IPS DF 4.7 (cell line): ENCODE measurements around the gene IPP.
A peak's percentile ranks its signal among the peaks of the same experiment; 100 is the strongest.
"Not testable (repeated sequence)": the region's sequence is repeated elsewhere in the genome, so short reads cannot be mapped to it uniquely, and the experiment has no call there.

ENCODE experiments used
- DNase-seq: peaks from one replicate; pipeline ENCODE4 v3.0.0-alpha.2; 2013; ENCODE audit warnings: low spot score; ENCODE audit errors: extremely low read depth

The IPP gene

DNA sequence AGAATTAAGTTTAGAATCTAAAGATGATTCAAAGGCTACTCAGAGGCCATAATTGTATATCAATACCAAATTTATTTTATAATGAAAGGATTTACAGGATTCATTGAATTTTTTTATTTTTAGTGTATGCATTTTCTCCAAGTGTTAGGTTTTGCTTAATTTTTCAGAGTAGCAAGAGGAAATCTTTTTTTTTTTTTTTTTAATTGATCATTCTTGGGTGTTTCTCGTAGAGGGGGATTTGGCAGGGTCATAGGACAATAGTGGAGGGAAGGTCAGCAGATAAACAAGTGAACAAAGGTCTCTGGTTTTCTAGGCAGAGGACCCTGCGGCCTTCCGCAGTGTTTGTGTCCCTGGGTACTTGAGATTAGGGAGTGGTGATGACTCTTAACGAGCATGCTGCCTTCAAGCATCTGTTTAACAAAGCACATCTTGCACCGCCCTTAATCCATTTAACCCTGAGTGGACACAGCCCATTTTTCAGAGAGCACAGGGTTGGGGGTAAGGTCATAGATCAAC is 10.8 kb downstream of the IPP start:
- DNase-seq = not testable (repeated sequence)

- DNase-seq = no peak
These were observed 11.3 kb downstream of the IPP start for GRCh38 chr1:45739137-45739536.

DNA sequence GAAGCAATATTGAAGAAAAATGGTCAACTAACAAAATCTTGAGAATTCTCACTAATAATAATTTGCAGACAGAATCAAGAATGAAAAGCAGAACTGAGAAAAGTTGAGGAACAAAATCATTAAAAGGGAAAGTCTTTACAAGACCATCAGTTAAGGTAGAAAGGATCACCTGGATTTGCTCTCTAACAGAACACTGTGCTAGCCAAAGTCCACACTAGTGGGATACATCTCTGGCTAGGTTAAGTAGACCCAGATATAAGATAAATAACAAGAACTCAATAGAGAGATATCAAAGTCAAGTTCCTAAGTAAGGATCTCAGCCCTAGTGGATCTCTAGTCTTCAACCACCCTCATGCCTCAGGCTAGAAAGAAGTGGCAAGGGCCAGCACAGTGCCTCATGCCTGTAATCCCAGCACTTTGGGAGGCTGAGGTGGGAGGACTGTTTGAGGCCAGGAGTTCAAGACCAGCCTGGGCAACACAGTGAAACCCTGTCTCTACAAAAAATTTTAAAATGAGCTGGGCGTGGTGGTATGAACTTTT is 19.6 kb downstream of the IPP start:
- DNase-seq = no peak

DNA sequence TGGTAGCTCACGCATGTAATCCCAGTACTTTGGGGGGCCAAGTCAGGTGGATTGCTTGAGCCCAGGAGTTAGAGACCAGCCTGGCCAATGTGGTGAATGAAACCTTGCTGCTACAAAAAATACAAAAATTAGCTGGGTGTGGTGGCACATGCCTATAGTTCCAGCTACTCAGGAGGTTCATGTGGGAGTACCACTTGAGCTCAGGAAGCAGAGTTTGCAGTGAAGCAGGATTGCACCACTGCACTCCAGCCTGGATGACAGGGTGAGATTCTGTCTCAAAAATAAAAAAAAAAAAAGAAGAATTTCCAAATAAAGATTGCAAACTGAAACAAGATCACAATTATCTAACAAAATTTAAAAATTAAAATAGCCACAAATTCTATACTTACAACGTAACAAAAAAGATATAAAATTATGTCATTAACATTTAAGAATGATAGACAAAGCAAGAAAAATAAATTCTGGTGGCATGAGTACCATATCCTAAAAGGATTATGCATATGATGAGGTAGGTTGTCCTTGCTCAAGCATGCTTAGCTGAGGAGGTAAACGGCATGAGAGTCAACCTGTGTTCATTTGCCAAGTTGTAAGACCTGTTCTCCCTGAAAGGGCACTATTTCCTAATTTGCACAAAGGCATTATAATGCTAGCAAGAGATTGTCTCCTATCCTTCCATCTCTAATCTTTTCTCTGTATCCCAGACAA is 20.2 kb downstream of the IPP start:
- peak; percentile 14 for DNase-seq

- not testable (repeated sequence) for DNase-seq
These were observed 24.4 kb downstream of the IPP start for GRCh38 chr1:45726007-45726406.

- DNase-seq = no peak
These were observed 27.1 kb downstream of the IPP start for GRCh38 chr1:45723248-45723930.

GRCh38 chr1:45722809-45723208 is 27.6 kb downstream of the IPP start:
- no peak for DNase-seq

DNA sequence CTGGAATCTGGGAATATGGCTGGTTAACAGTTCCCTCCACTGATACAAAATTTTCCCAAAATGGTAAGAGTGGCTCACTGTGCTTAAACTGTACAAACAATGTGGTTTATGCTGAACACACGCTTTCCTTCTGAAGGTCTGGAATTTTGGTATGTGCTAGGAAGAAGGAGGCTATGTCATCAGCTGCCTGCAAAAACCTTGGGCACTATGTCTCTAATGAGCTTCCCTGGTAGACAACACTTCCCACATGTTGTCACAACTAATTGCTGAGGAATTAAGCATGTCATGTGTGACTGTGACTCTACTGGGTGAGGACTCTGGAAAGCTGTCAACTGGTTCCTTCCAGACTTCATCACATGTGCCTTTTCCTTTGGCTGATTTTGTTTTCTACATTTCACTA is 29.2 kb downstream of the IPP start:
- no peak for DNase-seq

GRCh38 chr1:45718289-45718688 is 32.2 kb downstream of the IPP start:
- no peak for DNase-seq

GRCh38 chr1:45717386-45717785 is 33.1 kb downstream of the IPP start:
- not testable (repeated sequence) for DNase-seq

DNA sequence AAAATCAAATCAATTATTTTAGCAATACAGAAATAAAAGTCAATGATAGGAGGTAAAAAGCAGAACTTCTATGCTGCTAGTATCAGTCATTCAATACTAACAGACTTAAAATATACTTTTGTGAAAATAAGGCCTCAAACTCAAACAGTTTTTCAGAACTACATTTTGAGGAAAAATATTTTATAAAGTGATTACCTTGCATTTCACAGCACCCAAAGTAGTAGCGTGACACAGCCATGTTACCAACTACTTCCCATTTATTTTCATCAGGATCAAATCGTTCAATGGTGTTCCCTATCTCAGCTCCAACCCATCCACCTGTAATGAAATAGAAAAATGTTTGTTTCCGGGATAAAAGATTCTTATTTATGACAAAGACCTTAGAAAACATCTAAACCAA is 33.8 kb downstream of the IPP start:
- DNase-seq = no peak

DNA sequence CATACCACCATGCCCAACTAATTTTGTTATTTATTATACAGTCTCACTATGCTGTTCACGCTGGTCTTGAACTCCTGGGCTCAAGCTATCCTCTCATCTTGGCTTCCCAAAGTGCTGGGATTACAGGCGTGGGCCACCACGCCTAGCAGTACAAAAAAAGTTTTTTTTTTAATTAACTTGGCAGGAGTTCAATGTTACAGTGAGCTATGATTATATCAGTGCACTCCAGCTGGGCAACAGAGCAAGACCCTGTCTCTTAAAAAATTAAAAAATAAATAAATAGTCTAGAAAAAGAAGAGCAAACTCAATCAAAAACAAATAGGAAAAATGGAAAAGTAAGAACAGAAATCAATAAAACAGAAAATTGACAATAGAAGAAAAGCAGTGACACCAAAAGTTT is 36.7 kb downstream of the IPP start:
- DNase-seq = no peak

- DNase-seq = no peak
These were observed 45.8 kb downstream of the IPP start for GRCh38 chr1:45704637-45705036.

DNA sequence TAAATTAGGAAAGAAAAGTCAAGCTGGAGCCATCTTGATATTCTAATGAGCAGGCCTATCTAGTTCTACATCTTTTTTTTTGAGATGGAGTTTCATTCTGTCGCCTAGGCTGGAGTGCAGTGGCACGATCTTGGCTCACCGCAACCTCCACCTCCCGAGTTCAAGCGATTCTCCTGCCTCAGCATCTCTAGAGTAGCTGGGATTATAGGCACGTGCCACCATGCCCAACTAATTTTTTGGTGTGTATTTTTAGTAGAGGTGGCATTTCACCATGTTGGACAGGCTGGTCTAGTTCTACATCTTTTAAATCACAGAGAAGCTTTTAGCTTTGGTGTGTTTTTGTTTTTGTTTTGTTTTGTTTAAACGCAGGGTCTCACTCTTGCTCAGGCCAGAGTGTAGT is 55.6 kb downstream of the IPP start:
- DNase-seq = no peak

GRCh38 chr1:45693811-45694210 is 56.6 kb downstream of the IPP start:
- DNase-seq = not testable (repeated sequence)

DNA sequence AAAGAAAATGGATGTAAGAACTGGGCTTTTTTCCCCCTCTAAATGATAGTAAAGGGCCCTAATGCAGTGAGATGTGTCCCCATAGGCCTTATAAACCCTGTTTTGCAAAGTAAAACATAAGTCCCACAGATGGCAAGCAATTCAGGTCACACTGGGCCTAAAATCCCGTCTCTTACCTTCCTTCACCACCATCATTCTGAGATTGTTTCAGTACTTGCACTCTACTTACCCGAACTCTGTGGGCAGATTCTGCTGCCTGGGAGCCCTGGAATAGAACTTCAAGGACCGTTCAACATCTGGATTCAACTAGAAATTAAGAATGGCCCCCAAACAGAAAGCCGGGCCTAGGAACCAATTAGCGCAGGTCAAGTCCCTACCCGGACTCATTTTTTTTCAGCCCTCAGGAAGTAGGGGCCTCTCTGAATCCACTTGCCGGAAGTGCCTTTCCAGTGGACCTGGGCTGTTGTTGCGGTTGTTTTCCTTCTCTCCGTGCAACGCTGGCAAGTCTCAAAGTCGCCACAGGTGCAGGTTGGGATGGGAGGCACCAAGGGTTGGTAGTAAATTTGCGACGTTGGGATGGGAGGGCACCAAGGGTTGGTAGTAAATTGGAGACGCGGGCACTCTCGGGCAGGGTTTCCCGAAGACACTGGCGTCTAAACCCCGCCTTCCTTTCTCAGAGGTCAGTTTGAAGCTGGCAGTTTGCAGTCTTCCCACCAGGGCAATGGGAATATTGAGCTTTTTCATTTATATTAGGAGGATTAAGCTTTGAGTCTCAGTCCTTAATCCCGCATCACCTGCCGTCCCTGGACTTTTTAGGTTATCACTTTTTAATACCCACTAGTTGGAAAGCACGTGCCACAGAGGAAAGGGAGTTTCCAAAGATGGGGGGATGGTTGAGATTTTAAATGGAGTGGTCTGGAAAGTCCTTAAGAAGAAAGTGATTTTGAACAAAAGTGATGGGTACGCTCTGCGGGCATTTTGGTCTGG is 62.4 kb downstream of the IPP start, which contains the start of gene TMEM69:
Gene TMEM69, plus strand, starts transcription at position 428 of the 987 bp plus-strand sequence. CDS start 2,888 bp downstream, outside the sequence.
- DNase-seq = no peak

DNA sequence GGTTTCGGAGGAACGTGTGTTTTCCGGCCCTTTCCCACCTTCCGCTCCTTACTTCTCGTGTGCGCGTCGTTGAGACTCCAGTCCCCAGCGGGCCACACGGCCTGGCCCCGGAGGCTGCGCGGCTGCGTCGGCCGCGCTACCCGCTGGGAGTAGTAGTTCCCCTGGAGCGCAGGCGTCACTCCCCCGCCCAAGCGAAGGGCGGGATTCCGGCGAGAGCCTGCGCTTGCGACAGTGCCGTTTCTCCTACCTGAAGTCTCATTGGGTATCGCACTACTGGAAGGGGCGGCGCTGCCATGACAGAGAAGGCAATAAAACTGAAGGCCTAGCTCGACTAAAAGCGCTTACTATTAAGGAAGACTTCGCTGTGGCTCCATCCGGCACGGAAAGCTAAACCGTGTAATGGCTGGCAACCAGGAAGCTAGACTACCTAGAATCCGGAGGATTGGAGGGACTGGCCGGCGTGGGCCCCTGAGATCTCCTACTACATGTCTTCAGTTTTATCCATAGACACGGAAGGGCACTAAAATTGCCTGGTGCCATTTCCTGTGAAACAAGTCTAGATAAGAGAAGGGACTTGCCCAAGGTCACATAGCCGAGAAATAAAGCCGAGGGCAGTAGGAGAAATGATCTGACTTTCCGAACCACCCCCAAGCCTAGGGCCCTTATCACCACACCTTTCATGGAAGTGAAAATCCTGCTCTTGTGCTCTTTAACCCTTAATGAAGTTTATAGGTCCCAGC is 63.3 kb downstream of the IPP start:
- DNase-seq = peak; percentile 96

GRCh38 chr1:45686288-45687013 is 64.0 kb downstream of the IPP start, which contains the start of gene GPBP1L1:
TSS of gene GPBP1L1 (minus strand) at chr1:45686533. CDS start at chr1:45659087, 27,446 bp downstream.
- DNase-seq = no peak

GRCh38 chr1:45686015-45686287 is 64.5 kb downstream of the IPP start:
- no peak for DNase-seq
